ENCODE data around the gene ALOX5. TPM values are rescaled to one million over a fixed set of nuclear protein-coding genes. Genes with fewer than 3 reads are reported as not detected.

ALOX5 gene
- total and polyA plus RNA-seq, 11 donors: 1.3 to 36.1 (median 5.8) TPM

DNA sequence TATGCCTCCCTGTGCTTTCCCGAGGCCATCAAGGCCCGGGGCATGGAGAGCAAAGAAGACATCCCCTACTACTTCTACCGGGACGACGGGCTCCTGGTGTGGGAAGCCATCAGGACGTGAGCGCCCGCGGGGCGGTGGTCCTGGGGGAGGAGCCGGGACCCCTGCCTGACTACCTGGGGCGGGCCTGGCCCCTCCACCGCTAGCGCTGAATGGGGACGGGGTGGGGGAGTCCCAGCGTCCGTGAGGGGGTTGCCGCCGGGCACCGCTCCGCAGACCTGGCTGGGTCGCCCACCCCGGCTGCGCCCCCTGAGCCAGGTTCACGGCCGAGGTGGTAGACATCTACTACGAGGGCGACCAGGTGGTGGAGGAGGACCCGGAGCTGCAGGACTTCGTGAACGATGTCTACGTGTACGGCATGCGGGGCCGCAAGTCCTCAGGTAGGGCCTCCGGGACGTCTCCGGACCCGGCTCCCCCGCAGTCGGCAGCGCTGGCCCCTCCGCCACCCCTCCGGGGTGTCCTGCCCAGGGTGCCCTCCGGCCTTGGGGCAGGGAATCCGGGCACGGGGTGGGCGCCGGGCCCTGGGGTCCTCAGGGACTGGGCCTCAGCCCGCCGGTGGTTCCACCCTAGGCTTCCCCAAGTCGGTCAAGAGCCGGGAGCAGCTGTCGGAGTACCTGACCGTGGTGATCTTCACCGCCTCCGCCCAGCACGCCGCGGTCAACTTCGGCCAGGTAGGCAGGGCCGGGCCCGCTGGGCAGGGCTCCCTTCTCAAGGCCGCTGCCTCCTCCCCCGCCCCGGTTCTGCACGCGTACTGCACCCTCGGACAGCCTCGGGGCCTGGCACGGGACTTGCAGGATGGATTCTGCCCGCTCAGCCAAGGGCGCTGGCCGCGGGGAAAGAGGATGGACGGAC, 69.3 kb downstream of the ALOX5 start:
- H3K4me1 ChIP-seq: peaks cover 0 to 6% (median 0%) of the 10 kb centered on the region in 12 donors
- H3K4me3 ChIP-seq: no peak overlapping the region
- H3K27me3 ChIP-seq: no peaks in the 10 kb centered on the region
- WGBS, 4 donors: 94 to 96% (median 95%) methylated on average over 33 to 76 of the region's 76 CpGs
- H3K27ac ChIP-seq: no peak overlapping the region
- H3K9me3 ChIP-seq: no peaks in the 10 kb centered on the region
- DNase-seq (no peak), ATAC-seq (no peak)
- no peak for TF ChIP-seq POLR2A (IDR thresholded peaks at IDR 0.05)
- TF ChIP-seq, protein P1, sequence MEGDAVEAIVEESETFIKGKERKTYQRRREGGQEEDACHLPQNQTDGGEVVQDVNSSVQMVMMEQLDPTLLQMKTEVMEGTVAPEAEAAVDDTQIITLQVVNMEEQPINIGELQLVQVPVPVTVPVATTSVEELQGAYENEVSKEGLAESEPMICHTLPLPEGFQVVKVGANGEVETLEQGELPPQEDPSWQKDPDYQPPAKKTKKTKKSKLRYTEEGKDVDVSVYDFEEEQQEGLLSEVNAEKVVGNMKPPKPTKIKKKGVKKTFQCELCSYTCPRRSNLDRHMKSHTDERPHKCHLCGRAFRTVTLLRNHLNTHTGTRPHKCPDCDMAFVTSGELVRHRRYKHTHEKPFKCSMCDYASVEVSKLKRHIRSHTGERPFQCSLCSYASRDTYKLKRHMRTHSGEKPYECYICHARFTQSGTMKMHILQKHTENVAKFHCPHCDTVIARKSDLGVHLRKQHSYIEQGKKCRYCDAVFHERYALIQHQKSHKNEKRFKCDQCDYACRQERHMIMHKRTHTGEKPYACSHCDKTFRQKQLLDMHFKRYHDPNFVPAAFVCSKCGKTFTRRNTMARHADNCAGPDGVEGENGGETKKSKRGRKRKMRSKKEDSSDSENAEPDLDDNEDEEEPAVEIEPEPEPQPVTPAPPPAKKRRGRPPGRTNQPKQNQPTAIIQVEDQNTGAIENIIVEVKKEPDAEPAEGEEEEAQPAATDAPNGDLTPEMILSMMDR (IDR thresholded peaks at IDR 0.05): no peak
- intact Hi-C loops (cut with DNase I): no loop called here
- peaks cover 0 to 7% (median 0%) of the 10 kb centered on the region in 9 donors for H3K36me3 ChIP-seq

DNA sequence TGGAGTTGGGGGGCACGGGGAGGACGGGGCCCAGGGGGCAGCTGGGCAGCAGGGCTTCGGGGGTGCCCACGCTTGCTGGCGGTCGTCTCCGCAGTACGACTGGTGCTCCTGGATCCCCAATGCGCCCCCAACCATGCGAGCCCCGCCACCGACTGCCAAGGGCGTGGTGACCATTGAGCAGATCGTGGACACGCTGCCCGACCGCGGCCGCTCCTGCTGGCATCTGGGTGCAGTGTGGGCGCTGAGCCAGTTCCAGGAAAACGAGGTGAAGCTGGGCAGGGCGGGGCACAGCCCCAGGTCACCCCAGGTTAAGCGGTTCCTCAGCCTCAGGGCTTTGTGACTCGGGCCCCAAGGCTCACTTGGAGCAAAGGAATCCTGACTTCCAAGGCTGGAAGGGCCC, 70.0 kb downstream of the ALOX5 start:
- ATAC-seq (no peak), DNase-seq (no peak)
- intact Hi-C loops (cut with DNase I): no loop called here
- 89 to 95% (median 93%) methylated on average over 15 to 24 of the region's 24 CpGs for WGBS, 4 donors
- peaks cover 0 to 7% (median 0%) of the 10 kb centered on the region in 9 donors for H3K36me3 ChIP-seq
- H3K4me3 ChIP-seq: no peak overlapping the region
- H3K9me3 ChIP-seq: no peaks in the 10 kb centered on the region
- no peaks in the 10 kb centered on the region for H3K27me3 ChIP-seq
- peaks cover 0 to 6% (median 0%) of the 10 kb centered on the region in 12 donors for H3K4me1 ChIP-seq
- no peak overlapping the region for H3K27ac ChIP-seq
- TF ChIP-seq, protein P1 (IDR thresholded peaks at IDR 0.05): no peak
- TF ChIP-seq POLR2A (IDR thresholded peaks at IDR 0.05): no peak

DNA sequence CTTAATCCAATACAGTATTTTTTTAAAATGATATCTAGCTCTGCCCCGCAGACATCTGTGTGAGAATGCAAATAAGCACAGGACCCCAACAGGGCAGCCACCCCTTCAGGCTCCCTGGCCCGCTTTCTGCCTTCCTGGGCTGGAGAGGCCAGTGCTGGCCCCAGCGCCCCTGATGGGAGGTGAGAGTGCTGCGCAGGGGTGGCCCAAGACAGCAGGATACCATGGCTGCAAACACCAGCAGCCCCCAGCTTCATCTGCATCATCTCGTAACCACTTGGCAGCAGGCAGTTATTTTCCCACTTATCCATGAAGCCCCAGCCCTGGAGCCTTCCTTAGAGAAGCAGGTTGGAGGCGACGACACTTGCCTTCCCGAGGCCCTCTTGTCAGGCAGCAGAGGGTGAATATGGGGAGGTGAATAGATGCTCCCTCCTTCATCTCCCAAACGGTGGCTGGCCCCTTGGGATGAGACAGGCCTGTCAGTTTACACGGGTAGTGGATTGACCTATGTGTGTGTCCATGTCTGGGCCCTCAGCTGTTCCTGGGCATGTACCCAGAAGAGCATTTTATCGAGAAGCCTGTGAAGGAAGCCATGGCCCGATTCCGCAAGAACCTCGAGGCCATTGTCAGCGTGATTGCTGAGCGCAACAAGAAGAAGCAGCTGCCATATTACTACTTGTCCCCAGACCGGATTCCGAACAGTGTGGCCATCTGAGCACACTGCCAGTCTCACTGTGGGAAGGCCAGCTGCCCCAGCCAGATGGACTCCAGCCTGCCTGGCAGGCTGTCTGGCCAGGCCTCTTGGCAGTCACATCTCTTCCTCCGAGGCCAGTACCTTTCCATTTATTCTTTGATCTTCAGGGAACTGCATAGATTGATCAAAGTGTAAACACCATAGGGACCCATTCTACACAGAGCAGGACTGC, 71.2 kb downstream of the ALOX5 start:
- WGBS, 4 donors: 68 to 83% (median 77%) methylated on average over 16 to 19 of the region's 19 CpGs
- peaks cover 0 to 4% (median 0%) of the 10 kb centered on the region in 9 donors for H3K36me3 ChIP-seq
- peaks cover 0 to 6% (median 0%) of the 10 kb centered on the region in 12 donors for H3K4me1 ChIP-seq
- no peak overlapping the region for H3K27ac ChIP-seq
- peak; percentile 83 to 95 (median 88) for ATAC-seq
- TF ChIP-seq, protein P1 (IDR thresholded peaks at IDR 0.05): no peak
- TF ChIP-seq POLR2A (IDR thresholded peaks at IDR 0.05): no peak
- H3K9me3 ChIP-seq: no peaks in the 10 kb centered on the region
- intact Hi-C loops (cut with DNase I): no loop called here
- no peak overlapping the region for H3K4me3 ChIP-seq
- H3K27me3 ChIP-seq: no peaks in the 10 kb centered on the region
- peak in 2 of 5 donors; percentile 66 to 67 for DNase-seq

DNA sequence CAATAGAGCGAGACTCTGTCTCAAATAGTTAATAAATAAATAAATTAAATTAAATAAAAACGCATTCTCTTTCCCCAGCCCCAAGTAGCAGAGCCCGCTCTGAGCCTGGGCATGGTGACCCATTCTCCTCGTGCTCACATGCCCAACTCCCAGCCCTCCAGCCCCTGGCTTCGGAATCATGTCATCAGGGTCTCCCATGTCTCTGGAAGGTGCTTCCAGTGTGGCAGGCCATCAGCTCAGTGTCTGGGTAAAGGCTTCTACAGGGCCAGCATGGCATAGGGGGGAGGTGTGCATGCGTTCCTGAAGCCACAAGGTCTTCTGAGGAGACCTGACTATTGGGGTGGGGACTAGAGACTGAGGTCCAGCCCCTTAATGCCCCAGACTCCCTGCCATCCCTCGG, 72.8 kb downstream of the ALOX5 start:
- no peak overlapping the region for H3K27ac ChIP-seq
- 92 to 97% (median 96%) methylated on average over 7 of the region's 7 CpGs for WGBS, 4 donors
- no peak overlapping the region for H3K4me3 ChIP-seq
- DNase-seq (no peak), ATAC-seq (no peak)
- H3K27me3 ChIP-seq: no peaks in the 10 kb centered on the region
- intact Hi-C loops (cut with DNase I): no loop called here
- TF ChIP-seq POLR2A (IDR thresholded peaks at IDR 0.05): no peak
- TF ChIP-seq, protein P1 (IDR thresholded peaks at IDR 0.05): no peak
- H3K4me1 ChIP-seq: peaks cover 0 to 6% (median 0%) of the 10 kb centered on the region in 12 donors
- H3K9me3 ChIP-seq: no peaks in the 10 kb centered on the region
- no peaks in the 10 kb centered on the region for H3K36me3 ChIP-seq

Measured in heart left ventricle (tissue), 16 donors.